Panc1 (cell line): Measurements from ENCODE around the gene KCTD13. TPM values are rescaled to one million over a fixed set of nuclear protein-coding genes. Genes with fewer than 3 reads are reported as not detected.

Source experiments
- ATAC-seq: fragments of 200-7000 bp; cut with Tn5 transposase; 2 replicates; pipeline ENCODE4 v1.9.1; 2020; ENCODE audit warnings: mild to moderate bottlenecking, moderate library complexity
- BruUV-seq: library from RNA; stranded (reverse); fragments of 400-500 nt; replicated peaks from 2 replicates; lab custom pipeline; 2021; lab: Mats Ljungman, UMichigan
- CTCF ChIA-PET: fragments of 300-600 bp; sonication (Branson Sonifier 250); formaldehyde crosslinking; loops from one replicate; lab custom pipeline; 2022; ENCODE audit warnings: antibody characterized with exemption; lab: Charles Lee
- POLR2A ChIA-PET: fragments of 300-600 bp; sonication (Branson Sonifier 250); formaldehyde crosslinking; loops from one replicate; lab custom pipeline; 2022; ENCODE audit warnings: antibody characterized with exemption; lab: Charles Lee
- DNase-seq: peaks from one replicate; pipeline ENCODE4 v3.0.0-alpha.2; 2010; ENCODE audit warnings: low read depth, low spot score
- H3K27ac ChIP-seq: 2 replicates; pipeline ENCODE4 v1.5.1; 2011; ENCODE audit warnings: mild to moderate bottlenecking, low read length, inconsistent platforms
- H3K27me3 ChIP-seq: fragments of 200-500 bp; sonication (Bioruptor generic); 2 replicates; pipeline ENCODE4 v1.6.0; 2014; ENCODE audit warnings: low read length, inconsistent platforms; ENCODE audit not compliant: control insufficient read depth, insufficient read depth
- H3K36me3 ChIP-seq: fragments of 200-500 bp; sonication (Bioruptor generic); 2 replicates; pipeline ENCODE4 v1.5.1; 2014; ENCODE audit warnings: inconsistent platforms, mild to moderate bottlenecking, low read length, moderate library complexity; ENCODE audit not compliant: control insufficient read depth, insufficient read depth
- H3K4me1 ChIP-seq: 2 replicates; pipeline ENCODE4 v1.5.1; 2011; ENCODE audit warnings: inconsistent platforms, mild to moderate bottlenecking, low read length, moderate library complexity; ENCODE audit not compliant: control insufficient read depth, insufficient read depth
- H3K4me3 ChIP-seq, 2 experiments: 2 replicates each; pipeline ENCODE4 v1.5.1; 2011 to 2012; ENCODE audit warnings: low read depth in 2 of 2, low read length in 2 of 2, mild to moderate bottlenecking in 2 of 2, inconsistent platforms in 1 of 2, moderate library complexity in 1 of 2
- H3K9me3 ChIP-seq: fragments of 200-500 bp; sonication (Bioruptor generic); 2 replicates; pipeline ENCODE4 v1.5.1; 2014; ENCODE audit warnings: low read depth, mild to moderate bottlenecking, inconsistent platforms, low read length, moderate library complexity; ENCODE audit not compliant: control insufficient read depth, insufficient read depth
- CTCF ChIP-seq: fragments of 450-650 bp; IDR thresholded peaks from 2 replicates; pipeline ENCODE4 v1.5.1; 2017; ENCODE audit warnings: mild to moderate bottlenecking
- POLR2AphosphoS5 ChIP-seq: IDR thresholded peaks from 2 replicates; pipeline ENCODE4 v1.6.1; 2012; ENCODE audit warnings: mild to moderate bottlenecking, low read depth, low read length, moderate library complexity
- REST ChIP-seq, 2 experiments: IDR thresholded peaks; 2 replicates each; pipeline ENCODE4 v1.6.1; 2011 to 2012; ENCODE audit warnings: low read depth in 2 of 2, control low read depth in 1 of 2, low read length in 1 of 2, mild to moderate bottlenecking in 1 of 2, moderate library complexity in 1 of 2; ENCODE audit not compliant: insufficient read depth in 1 of 2
- SIN3A ChIP-seq: IDR thresholded peaks from 2 replicates; pipeline ENCODE4 v1.6.1; 2012; ENCODE audit warnings: low read depth, mild to moderate bottlenecking, low read length, moderate library complexity, borderline replicate concordance; ENCODE audit not compliant: insufficient read depth
- TCF7L2 ChIP-seq: IDR thresholded peaks from 2 replicates; pipeline ENCODE4 v1.6.1; 2011; ENCODE audit warnings: mild to moderate bottlenecking, low read depth, low read length, inconsistent platforms
- in situ Hi-C: cut with HindIII; loops from 2 replicates; pipeline ENCODE4 v1.10.0; 2016; ENCODE audit warnings: low sequenced_read_pairs, low pct_unique_long_range_greater_than_20kb
- intact Hi-C: fragments of 100-400 bp; cut with micrococcal nuclease; formaldehyde crosslinking; loops from one replicate; pipeline ENCODE4 v1.10.0; 2022; ENCODE audit not compliant: unreplicated experiment
- total RNA-seq: library from RNA; stranded (reverse); gene quantifications from one replicate; pipeline ENCODE4 v1.2.1, GENCODE V29; 2021; ENCODE audit not compliant: unreplicated experiment

Gene KCTD13
- total RNA-seq, 1 experiment from 2014 or later: 45.7 TPM

GRCh38 chr16:29876217-29876593 lies 49.8 kb downstream of the KCTD13 start:
- no peaks in the 10 kb centered on the region for H3K36me3 ChIP-seq
- H3K4me1 ChIP-seq: no peaks in the 10 kb centered on the region
- intact Hi-C loops: no loop called here
- ATAC-seq: no peak
- in situ Hi-C loops: no loop called here
- DNase-seq: no peak
- H3K27ac ChIP-seq: no peak overlapping the region
- ChIA-PET POLR2A (no interaction called here), CTCF (no interaction called here)
- H3K4me3 ChIP-seq: no peak overlapping the region
- no peaks in the 10 kb centered on the region for H3K27me3 ChIP-seq
- no TSS peak for BruUV-seq
- H3K9me3 ChIP-seq: no peaks in the 10 kb centered on the region
- TF ChIP-seq CTCF: no peak
- no peak for TF ChIP-seq POLR2AphosphoS5
- no peak for TF ChIP-seq TCF7L2
- TF ChIP-seq SIN3A: no peak

- CTCF ChIA-PET: interaction anchor here (1.0 kb wide), 1 partner anchor 27 kb away, joined by 3 read pairs; no protein-coding TSS in a partner anchor
- intact Hi-C loops: no loop called here
- Histone ChIP-seq H3K4me1 (no peaks in the 10 kb centered on the region), H3K36me3 (no peaks in the 10 kb centered on the region), H3K9me3 (no peaks in the 10 kb centered on the region), H3K4me3 (no peak overlapping the region), H3K27ac (no peak overlapping the region), H3K27me3 (no peaks in the 10 kb centered on the region)
- TF ChIP-seq POLR2AphosphoS5 (no peak), SIN3A (no peak), REST (IDR thresholded peaks at IDR 0.05; ENCODE audit: insufficient read depth in 1 of 2, low read depth in 2 of 2, low read length in 1 of 2) (no peak), TCF7L2 (no peak), CTCF (no peak)
- no TSS peak for BruUV-seq
- POLR2A ChIA-PET: interaction anchor here (0.6 kb wide), 1 partner anchor 25 kb away, joined by 4 read pairs; the partner anchor contains the start of gene ASPHD1
- ATAC-seq (no peak), DNase-seq (no peak)
- in situ Hi-C loops: no loop called here
Measured at GRCh38 chr16:29875206-29875605, 50.8 kb downstream of the KCTD13 start.
